Thymus (tissue), 11 donors: ENCODE measurements around the gene FERMT3. TPM values are rescaled to one million over a fixed set of nuclear protein-coding genes. Genes with fewer than 3 reads are reported as not detected.

ENCODE experiments used
- DNase-seq, 9 donors: peaks; one replicate each; pipeline ENCODE4 v3.0.0-alpha.2; 2013; ENCODE audit warnings: low spot score in 9 of 9, low read depth in 6 of 9, missing footprints in 1 of 9
- H3K27ac ChIP-seq, 2 donors: one replicate each; pipeline ENCODE4 v1.5.1; 2013; ENCODE audit warnings: control low read depth in 1 of 2, low read depth in 1 of 2, low read length in 1 of 2, mild to moderate bottlenecking in 1 of 2, moderate library complexity in 1 of 2
- H3K27me3 ChIP-seq, 2 donors: one replicate each; pipeline ENCODE4 v1.5.1; 2013; ENCODE audit warnings: low read length in 1 of 2; ENCODE audit not compliant: control insufficient read depth in 2 of 2, insufficient read depth in 1 of 2
- H3K36me3 ChIP-seq, 2 donors: one replicate each; pipeline ENCODE4 v1.5.1; 2013; ENCODE audit warnings: low read length in 1 of 2, mild to moderate bottlenecking in 1 of 2, moderate library complexity in 1 of 2; ENCODE audit not compliant: control insufficient read depth in 2 of 2, insufficient read depth in 2 of 2
- H3K4me1 ChIP-seq, 2 donors: one replicate each; pipeline ENCODE4 v1.5.1; 2013; ENCODE audit warnings: low read length in 2 of 2; ENCODE audit not compliant: control insufficient read depth in 2 of 2, insufficient read depth in 2 of 2
- H3K4me3 ChIP-seq, 2 donors: one replicate each; pipeline ENCODE4 v1.5.1; 2013; ENCODE audit warnings: low read length in 2 of 2, control low read depth in 1 of 2, mild to moderate bottlenecking in 1 of 2
- H3K9me3 ChIP-seq, 2 donors: one replicate each; pipeline ENCODE4 v1.5.1; 2013; ENCODE audit warnings: low read length in 1 of 2, mild to moderate bottlenecking in 1 of 2; ENCODE audit not compliant: control insufficient read depth in 2 of 2, insufficient read depth in 1 of 2
- WGBS: extraction: QIAGEN DNeasy Blood & Tissue Kit; methylation state at CpG from one replicate; pipeline ENCODE4 v1.1.7; 2013; 5-methylcytosine and 5-hydroxymethylcytosine counted together
- polyA plus RNA-seq: library from polyadenylated mRNA; stranded (reverse); fragments of 200-250 nt; gene quantifications from one replicate; pipeline ENCODE4 v1.2.3, GENCODE V29; 2013
- total RNA-seq: library from RNA; stranded (reverse); fragments of 120-200 nt; gene quantifications from one replicate; pipeline ENCODE4 v1.2.4, GENCODE V29; 2013
- donor health status: healthy.

FERMT3 gene
- total and polyA plus RNA-seq, 2 donors: 74.5 to 91.0 TPM

DNA sequence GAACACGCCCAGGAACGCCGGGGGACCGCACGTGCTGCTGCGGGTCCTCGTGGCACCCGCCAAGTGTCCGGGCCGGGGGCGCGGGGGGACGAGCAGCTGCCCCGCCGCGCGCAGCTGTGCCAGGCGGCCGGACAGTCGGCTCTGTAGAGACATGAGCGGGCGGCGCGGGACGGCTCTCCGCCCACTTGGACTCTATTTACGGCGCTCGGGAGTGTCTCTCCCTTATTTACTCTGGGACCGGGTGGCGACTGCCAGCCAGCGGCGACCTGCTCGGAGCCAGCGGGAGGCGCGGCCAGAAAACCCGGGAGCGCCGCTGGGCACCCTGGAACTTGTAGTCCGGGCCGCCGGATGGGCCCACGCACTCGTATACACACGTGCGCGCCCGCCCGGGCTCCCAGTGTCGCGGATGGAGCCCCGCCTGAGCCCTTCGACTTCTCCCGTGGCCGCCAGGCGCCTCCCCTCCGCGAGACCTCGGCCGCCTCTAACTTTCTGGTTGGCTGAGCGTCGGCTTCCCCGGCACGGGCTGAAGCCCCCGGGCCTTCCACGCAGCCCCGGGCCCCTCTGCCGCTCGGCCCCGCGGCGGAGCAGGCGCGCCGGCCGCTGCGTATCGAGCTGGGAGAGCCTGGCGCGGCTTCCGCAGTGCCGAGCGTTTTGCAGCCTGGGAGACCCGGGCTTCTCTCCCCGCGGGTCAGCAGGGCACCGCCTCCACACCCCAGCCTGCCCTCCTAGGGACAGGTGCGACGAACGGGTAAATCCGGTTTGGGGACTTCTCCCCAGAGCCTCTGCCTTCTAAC lies 40.5 kb upstream of the FERMT3 start, which contains the start of gene MACROD1:
MACROD1 (minus strand) TSS at position 272 of the 794 bp plus-strand sequence; CDS start at position 153, 119 bp downstream.
- H3K36me3 ChIP-seq: no peaks in the 10 kb centered on the region
- DNase-seq: peak in 5 of 9 donors; percentile 64 to 86 (median 75)
- peak within 1 kb of the TSS; percentile 54 to 81 for H3K4me3 ChIP-seq
- no peaks in the 10 kb centered on the region for H3K9me3 ChIP-seq
- H3K27me3 ChIP-seq: peaks cover 0 to 4% of the 10 kb centered on the region in 2 donors
- WGBS: under 1% methylated on average over 92 of the region's 92 CpGs
- peak within 1 kb of the TSS in 1 of 2 donors; percentile 70 for H3K27ac ChIP-seq
- peaks cover 5 to 15% of the 10 kb centered on the region in 2 donors for H3K4me1 ChIP-seq

DNA sequence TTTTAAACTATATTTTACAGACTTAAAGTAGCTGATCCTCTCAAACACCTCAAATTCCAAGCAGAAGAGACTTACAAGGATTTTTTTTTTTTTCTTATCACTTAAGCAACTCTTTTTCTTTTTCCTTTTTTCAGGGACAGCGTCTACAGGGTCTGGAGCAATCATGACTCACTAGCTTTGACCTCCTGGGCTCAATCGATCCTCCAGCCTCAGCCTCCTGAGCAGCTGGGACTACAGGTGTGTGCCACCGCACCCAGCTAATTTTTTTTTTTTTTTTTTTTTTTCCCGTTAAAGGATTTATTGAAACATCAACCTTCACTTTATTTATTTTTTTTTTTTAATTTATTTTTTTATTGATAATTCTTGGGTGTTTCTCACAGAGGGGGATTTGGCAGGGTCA lies 36.1 kb upstream of the FERMT3 start:
- Histone ChIP-seq H3K27ac (no peak overlapping the region), H3K27me3 (no peaks in the 10 kb centered on the region)
- WGBS: 98% methylated on average over 4 of the region's 4 CpGs

DNA sequence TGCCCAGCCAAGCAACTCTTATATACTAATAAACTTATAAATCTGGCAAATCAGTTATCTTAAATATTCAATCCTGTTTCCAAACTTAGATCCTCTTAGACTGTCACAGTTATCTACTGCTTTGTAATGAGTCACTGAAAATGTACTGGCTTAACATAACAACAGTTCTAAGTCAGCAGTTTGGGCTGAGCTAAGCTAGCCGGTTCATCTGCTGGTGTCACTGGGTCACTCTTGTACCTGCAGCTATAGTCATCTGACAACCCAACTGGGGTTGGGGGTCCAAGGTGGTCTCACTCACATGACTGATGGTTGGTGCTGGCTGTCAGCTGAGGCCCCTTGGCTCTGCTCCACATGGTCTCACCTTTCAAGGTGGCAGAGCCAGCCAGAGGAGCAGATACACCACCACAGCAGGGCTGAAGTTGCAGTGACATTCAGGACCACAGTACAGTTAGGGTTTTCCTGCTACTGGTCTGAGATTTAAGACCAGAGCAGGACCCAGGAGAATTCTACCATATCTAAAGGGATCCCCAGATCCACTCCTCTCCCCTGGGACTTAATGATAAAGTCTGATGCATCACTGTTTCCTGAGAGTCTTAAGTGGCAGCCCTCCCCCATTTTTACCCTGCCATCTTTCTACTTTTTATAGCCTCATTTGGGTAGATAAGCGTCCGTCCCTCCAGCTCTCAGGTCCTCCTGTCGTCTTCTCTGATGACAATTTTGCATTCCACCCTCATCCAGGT lies 32.7 kb upstream of the FERMT3 start:
- WGBS: 97% methylated on average over 4 of the region's 4 CpGs
- Histone ChIP-seq H3K4me3 (no peak overlapping the region), H3K9me3 (peaks cover 0 to 4% of the 10 kb centered on the region in 2 donors), H3K27me3 (no peaks in the 10 kb centered on the region), H3K36me3 (no peaks in the 10 kb centered on the region), H3K27ac (no peak overlapping the region), H3K4me1 (peaks cover 0 to 10% of the 10 kb centered on the region in 2 donors)
- DNase-seq: no peak

More for the DNA sequence above, 36.1 kb upstream of the FERMT3 start:
- peaks cover 5% of the 10 kb centered on the region in 2 donors for H3K4me1 ChIP-seq
- no peak for DNase-seq
- H3K36me3 ChIP-seq: no peaks in the 10 kb centered on the region
- no peaks in the 10 kb centered on the region for H3K9me3 ChIP-seq
- H3K4me3 ChIP-seq: no peak overlapping the region

DNA sequence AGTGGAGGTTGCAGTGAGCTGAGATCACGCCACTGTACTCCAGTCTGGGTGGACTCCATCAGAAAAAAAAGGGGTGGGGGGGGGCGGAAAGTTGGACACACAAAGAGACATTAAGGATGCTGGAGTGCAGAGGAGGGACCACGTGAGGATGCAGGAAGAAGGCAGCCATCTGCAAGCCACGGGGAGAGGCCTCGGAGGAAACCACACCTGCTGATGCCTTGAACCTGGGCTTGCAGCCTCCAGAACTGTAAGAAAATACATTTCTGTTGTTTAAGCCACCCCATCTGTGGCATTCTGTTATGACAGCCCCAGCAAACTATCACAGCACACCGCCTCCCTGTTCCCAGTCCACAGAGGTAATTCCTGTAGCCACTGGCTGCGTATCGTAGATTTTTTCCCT lies 29.8 kb upstream of the FERMT3 start:
- peak in 1 of 9 donors; percentile 38 for DNase-seq
- H3K9me3 ChIP-seq: peaks cover 0 to 4% of the 10 kb centered on the region in 2 donors
- 62% methylated on average over 8 of the region's 8 CpGs for WGBS

DNA sequence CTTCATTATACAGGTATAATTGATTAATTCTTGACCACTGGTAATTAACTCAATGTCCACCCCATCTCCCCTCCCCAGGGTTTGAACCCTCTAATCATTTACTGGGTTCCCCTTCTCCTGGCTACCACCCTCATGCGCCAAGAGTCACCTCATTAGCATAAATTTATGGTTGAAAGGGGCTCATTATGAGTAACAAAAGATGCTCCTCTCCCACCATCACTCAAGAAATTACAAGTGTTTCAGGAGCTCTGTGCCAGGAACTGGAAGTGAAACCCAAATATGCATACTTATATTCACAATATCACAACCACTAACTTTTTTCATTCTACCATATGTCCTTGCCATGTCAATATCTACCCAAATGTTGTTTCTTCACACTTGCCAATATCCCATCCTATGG lies 28.3 kb upstream of the FERMT3 start:
- no peaks in the 10 kb centered on the region for H3K27me3 ChIP-seq
- no peak for DNase-seq
- H3K4me1 ChIP-seq: peaks cover 7 to 24% of the 10 kb centered on the region in 2 donors
- no peak overlapping the region for H3K4me3 ChIP-seq
- H3K9me3 ChIP-seq: peaks cover 0 to 4% of the 10 kb centered on the region in 2 donors
- 93% methylated on average over 1 of the region's 1 CpG for WGBS
- no peak overlapping the region for H3K27ac ChIP-seq
- H3K36me3 ChIP-seq: peaks cover 0 to 3% of the 10 kb centered on the region in 2 donors

More for the DNA sequence above, 29.8 kb upstream of the FERMT3 start:
- Histone ChIP-seq H3K4me1 (peaks cover 5 to 20% of the 10 kb centered on the region in 2 donors), H3K4me3 (no peak overlapping the region), H3K36me3 (peaks cover 0 to 3% of the 10 kb centered on the region in 2 donors), H3K27me3 (no peaks in the 10 kb centered on the region), H3K27ac (peak overlapping the region in 1 of 2 donors; percentile 68)

DNA sequence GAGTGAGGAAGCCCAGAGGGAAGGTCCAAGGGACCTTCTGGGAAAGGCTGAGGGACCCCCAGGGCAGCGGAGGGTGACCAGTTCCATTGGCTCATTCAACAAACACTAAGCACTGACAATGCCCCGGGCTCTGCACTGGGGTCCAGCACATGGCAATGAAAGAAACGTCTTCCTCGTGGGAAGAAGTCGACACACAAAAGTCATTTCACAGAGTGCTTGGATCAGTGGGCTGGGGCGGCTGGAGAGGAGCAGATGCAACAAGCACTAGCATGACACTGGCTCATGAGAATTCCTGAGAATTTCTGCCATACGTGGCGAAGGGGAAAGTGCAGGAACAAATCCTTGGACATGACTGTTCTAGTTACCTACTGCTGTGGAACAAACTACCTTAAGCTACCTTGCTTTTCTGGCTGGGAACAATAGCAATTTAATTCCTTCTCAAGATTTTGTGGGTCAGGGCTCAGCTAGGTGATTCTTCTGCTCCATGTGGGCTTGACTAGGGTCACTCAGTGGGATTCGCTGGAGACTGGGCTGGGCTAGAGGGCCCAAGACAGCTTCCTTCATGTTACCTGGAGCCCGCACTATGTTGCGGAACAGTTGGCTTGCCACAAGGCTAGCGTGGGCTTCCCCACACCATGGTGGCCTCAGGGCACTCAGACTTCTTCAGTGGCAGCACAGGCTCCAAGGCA lies 27.4 kb upstream of the FERMT3 start:
- no peak overlapping the region for H3K27ac ChIP-seq
- DNase-seq: no peak
- H3K36me3 ChIP-seq: peaks cover 0 to 3% of the 10 kb centered on the region in 2 donors
- no peaks in the 10 kb centered on the region for H3K27me3 ChIP-seq
- peaks cover 7 to 25% of the 10 kb centered on the region in 2 donors for H3K4me1 ChIP-seq
- no peak overlapping the region for H3K4me3 ChIP-seq
- WGBS: 98% methylated on average over 12 of the region's 12 CpGs
- peaks cover 0 to 4% of the 10 kb centered on the region in 2 donors for H3K9me3 ChIP-seq

DNA sequence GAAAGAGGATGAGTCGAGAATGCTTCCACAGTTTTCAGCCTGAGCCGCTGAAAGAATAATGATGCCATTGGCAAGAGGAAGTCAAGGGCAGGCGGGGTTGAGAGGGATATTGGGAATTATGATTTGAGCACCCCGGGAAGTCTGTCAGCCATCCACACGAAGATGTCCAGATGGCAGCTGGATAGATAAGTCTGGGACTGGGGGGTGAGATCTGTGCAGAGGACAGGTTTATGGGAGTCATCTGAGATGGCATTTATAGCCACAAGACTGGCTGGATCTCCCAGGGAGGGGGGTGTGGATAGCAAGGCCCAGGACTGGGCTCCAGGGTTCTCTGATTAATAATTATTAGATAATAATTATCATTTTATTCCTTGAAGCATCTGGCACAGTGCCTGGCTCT lies 25.6 kb upstream of the FERMT3 start:
- Histone ChIP-seq H3K9me3 (peaks cover 0 to 4% of the 10 kb centered on the region in 2 donors), H3K27me3 (no peaks in the 10 kb centered on the region), H3K4me1 (peaks cover 7 to 36% of the 10 kb centered on the region in 2 donors), H3K27ac (no peak overlapping the region), H3K4me3 (no peak overlapping the region), H3K36me3 (peaks cover 0 to 3% of the 10 kb centered on the region in 2 donors)
- WGBS: 98% methylated on average over 5 of the region's 5 CpGs
- no peak for DNase-seq

DNA sequence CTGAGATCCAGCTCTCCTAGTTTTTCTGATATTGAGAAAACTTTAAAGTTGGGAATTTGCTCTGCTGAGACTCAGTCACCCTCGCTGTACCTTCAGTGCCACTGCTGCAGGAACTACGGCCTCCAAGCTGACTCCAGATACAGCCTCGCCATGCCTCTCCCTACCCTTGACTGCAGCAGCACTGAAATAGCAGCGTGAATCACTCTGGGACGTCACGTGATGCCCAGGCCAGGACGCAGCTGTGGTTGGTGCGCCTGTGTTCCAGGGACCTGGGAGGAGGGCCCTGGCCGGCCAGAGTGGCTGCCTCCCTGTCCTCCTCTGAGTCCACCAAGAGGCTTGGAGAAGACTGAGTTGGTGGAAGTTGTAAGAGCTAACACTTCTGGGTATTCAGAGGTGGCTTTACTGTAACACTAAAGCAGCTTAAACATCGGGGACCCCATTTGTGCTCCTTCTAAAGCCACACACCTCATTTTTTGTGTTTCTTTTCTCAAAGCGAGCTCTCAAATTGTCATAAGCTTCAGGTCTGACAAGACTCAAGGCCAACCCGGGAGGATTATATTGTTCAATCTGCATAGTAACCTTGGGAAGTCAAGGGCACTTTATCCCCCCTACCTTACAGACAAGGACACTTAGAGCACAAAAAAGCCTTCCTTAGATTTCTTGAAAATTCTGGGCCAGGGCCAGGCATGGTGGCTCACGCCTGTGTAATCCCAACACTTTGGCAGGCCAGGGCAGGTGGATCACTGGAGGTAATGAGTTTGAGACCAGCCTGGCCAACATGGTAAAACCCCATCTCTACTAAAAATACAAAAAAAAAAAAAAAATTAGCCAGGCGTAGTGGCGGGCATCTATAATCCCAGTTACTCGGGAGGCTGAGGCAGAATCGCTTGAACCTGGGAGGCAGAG lies 24.8 kb upstream of the FERMT3 start:
- no peaks in the 10 kb centered on the region for H3K27me3 ChIP-seq
- H3K27ac ChIP-seq: peak overlapping the region; percentile 29 to 65
- peaks cover 7 to 34% of the 10 kb centered on the region in 2 donors for H3K4me1 ChIP-seq
- DNase-seq: peak in 4 of 9 donors; percentile 24 to 77 (median 61)
- H3K36me3 ChIP-seq: peaks cover 0 to 3% of the 10 kb centered on the region in 2 donors
- peak overlapping the region in 1 of 2 donors; percentile 14 for H3K4me3 ChIP-seq
- 52% methylated on average over 17 of the region's 17 CpGs for WGBS
- H3K9me3 ChIP-seq: peaks cover 0 to 1% of the 10 kb centered on the region in 2 donors
